Type B pancreatic cell (in vitro differentiated cells): ENCODE measurements around the gene TTC23. TPM values are rescaled to one million over a fixed set of nuclear protein-coding genes. Genes with fewer than 3 reads are reported as not detected.
"Not testable (repeated sequence)": the region's sequence is repeated elsewhere in the genome, so short reads cannot be mapped to it uniquely, and the experiment has no call there.

Source experiments
- DNase-seq: peaks from one replicate; pipeline ENCODE4 v3.0.0; 2021; ENCODE audit warnings: mixed read lengths; ENCODE audit not compliant: unreplicated experiment; ENCODE audit errors: extremely low spot score
- H3K27ac Mint-ChIP-seq: 2 replicates; pipeline ENCODE4 v1.8.0; 2021; ENCODE audit warnings: mild to moderate bottlenecking, mixed read lengths
- H3K27me3 Mint-ChIP-seq: 2 replicates; pipeline ENCODE4 v1.8.0; 2021; ENCODE audit warnings: mixed read lengths
- H3K36me3 Mint-ChIP-seq: 2 replicates; pipeline ENCODE4 v1.8.0; 2021; ENCODE audit warnings: mixed read lengths
- H3K4me1 Mint-ChIP-seq: one replicate; pipeline ENCODE4 v1.8.0; 2021; ENCODE audit warnings: mixed read lengths; ENCODE audit not compliant: unreplicated experiment
- H3K4me3 Mint-ChIP-seq: 2 replicates; pipeline ENCODE4 v1.8.0; 2021; ENCODE audit warnings: mild to moderate bottlenecking, mixed read lengths
- H3K9me3 Mint-ChIP-seq: 2 replicates; pipeline ENCODE4 v1.8.0; 2021; ENCODE audit warnings: mixed read lengths
- CTCF ChIP-seq: fragments of 200-600 bp; sonication (generic); conservative IDR thresholded peaks from 2 replicates; pipeline ENCODE4 v1.5.0; 2021; ENCODE audit warnings: antibody characterized with exemption, mild to moderate bottlenecking
- total RNA-seq: library from RNA; stranded (reverse); gene quantifications from 2 replicates; pipeline ENCODE4 v1.2.1, GENCODE V29; 2021; ENCODE audit warnings: low replicate concordance

TTC23 gene
- total RNA-seq, 1 donor from 2014 or later, result 26.4 TPM

DNA sequence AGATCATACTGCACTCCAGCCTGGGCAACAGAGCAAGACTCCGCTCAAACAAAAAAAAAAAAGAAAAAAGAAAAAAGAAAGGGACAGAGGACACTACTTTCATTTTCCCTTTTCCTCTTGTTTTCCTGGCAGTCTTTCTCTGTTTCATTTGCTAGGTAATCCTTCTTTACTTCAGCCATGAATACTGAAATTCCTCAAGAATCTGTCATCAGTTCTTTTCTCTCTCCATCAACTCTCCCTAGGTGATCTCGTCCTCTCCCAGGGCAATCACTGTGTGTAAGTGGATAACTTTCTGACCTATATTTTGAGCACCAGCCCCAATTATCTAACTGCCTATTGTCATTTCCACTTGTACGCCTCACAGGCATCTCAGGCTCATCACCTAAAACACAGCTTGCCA is 51.5 kb downstream of the TTC23 start:
- Mint-ChIP-seq H3K9me3 (peaks cover 6% of the 10 kb centered on the region), H3K4me1 (peaks cover 5% of the 10 kb centered on the region), H3K27ac (no peak overlapping the region), H3K4me3 (no peak overlapping the region), H3K36me3 (peaks cover 39% of the 10 kb centered on the region), H3K27me3 (no peaks in the 10 kb centered on the region)
- no peak for TF ChIP-seq CTCF
- DNase-seq, result no peak

DNA sequence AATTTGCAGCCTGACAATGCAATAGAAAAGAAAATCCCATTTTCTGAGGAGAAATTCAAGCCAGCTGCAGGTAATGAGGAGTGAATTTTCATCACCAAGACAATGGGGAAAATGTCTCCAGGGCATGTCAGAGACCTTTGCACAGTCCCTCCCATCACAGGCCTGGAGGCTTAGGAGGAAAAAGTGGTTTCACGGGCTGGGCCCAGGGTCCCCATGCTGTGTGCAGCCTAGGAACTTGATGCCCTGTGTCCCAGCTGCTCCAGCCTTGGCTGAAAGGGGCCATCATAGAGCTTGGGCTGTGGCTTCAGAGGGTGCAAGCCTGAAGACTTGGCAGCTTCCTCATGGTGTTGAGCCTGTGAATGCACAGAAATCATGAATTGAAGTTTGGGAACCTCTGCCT is 57.2 kb downstream of the TTC23 start:
- not testable (repeated sequence) for H3K4me1 Mint-ChIP-seq, H3K27ac Mint-ChIP-seq, H3K9me3 Mint-ChIP-seq, DNase-seq, H3K4me3 Mint-ChIP-seq, H3K27me3 Mint-ChIP-seq
- H3K36me3 Mint-ChIP-seq, result peaks cover 58% of the 10 kb centered on the region

DNA sequence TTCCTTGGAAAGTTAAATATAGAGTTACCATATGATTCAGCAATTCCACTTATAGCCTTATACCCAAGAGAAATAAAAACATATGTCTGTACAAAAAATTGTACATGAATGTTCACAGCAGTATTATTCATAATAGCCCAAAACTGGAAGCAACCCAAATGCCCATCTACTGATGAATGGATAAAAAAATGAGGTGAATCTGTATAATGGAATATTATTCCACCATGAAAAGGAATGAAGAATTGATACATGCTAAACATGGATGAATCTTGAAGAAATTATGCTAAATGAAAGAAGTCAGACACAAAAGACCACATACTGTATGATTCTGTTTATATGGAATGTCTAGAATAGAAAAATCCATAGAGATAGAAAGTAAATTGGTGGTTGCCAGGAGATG is 61.4 kb downstream of the TTC23 start:
- no peak for DNase-seq
- peaks cover 37% of the 10 kb centered on the region for H3K36me3 Mint-ChIP-seq
- no peak for TF ChIP-seq CTCF
- peaks cover 1% of the 10 kb centered on the region for H3K4me1 Mint-ChIP-seq
- H3K27ac Mint-ChIP-seq, result no peak overlapping the region
- no peaks in the 10 kb centered on the region for H3K27me3 Mint-ChIP-seq
- peaks cover 3% of the 10 kb centered on the region for H3K9me3 Mint-ChIP-seq
- no peak overlapping the region for H3K4me3 Mint-ChIP-seq

DNA sequence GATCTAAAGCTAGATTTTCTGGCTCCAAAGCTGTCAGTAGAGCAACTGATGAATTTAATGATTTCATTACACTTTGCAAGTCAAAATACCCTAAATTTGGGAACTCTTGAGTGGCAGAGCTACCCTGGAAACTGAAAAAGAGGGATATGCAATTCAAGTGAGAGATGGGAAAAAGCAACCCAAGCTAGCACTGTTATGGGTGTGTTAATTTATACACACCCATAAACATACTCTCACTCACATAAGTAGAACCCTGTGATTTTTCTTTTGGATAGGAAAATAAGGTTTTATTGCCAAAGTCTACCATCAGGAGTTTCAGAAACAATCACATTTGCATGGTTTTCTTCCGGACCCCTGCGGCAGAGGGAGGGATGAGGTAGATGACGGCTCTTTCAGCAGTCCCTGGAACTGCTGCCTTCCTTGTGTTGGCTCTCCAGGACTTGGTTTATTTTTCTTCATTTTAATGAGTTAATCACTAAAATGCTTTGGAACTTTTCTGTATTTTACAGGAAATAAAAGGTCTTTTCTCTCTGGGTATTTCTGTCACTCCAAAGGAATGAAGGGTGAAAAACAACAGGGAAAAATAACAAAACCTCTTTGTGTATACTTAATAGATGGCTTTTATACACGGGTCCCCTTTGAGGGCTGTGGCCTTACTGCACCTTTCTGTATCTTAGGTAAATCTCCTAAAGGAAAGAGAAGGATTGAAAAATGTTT is 63.8 kb downstream of the TTC23 start:
- peaks cover 20% of the 10 kb centered on the region for H3K4me1 Mint-ChIP-seq

GRCh38 chr15:99182791-99183190 is 66.6 kb downstream of the TTC23 start:
- Mint-ChIP-seq H3K27me3 (no peaks in the 10 kb centered on the region), H3K27ac (no peak overlapping the region), H3K36me3 (peaks cover 17% of the 10 kb centered on the region), H3K9me3 (no peaks in the 10 kb centered on the region), H3K4me1 (peaks cover 33% of the 10 kb centered on the region), H3K4me3 (no peak overlapping the region)
- no peak for TF ChIP-seq CTCF
- no peak for DNase-seq

More for the DNA sequence above, 63.8 kb downstream of the TTC23 start:
- no peak for TF ChIP-seq CTCF
- no peaks in the 10 kb centered on the region for H3K9me3 Mint-ChIP-seq
- DNase-seq, result no peak
- peaks cover 27% of the 10 kb centered on the region for H3K36me3 Mint-ChIP-seq
- H3K27ac Mint-ChIP-seq, result no peak overlapping the region
- H3K27me3 Mint-ChIP-seq, result no peaks in the 10 kb centered on the region
- H3K4me3 Mint-ChIP-seq, result no peak overlapping the region

GRCh38 chr15:99181545-99181971 is 67.8 kb downstream of the TTC23 start:
- H3K4me1 Mint-ChIP-seq, result peaks cover 33% of the 10 kb centered on the region
- no peaks in the 10 kb centered on the region for H3K9me3 Mint-ChIP-seq
- H3K36me3 Mint-ChIP-seq, result peaks cover 13% of the 10 kb centered on the region
- H3K4me3 Mint-ChIP-seq, result no peak overlapping the region
- no peaks in the 10 kb centered on the region for H3K27me3 Mint-ChIP-seq
- no peak for DNase-seq
- TF ChIP-seq CTCF, result no peak
- H3K27ac Mint-ChIP-seq, result no peak overlapping the region
